Stimulated activated CD8-positive, alpha-beta memory T cell treated with anti-CD3 and anti-CD28 coated beads, Interleukin-7, amount 100 ng/mL, for 4 hours (primary cell): ENCODE results near the gene KEL.

Experiments
- DNase-seq, 2 donors: peaks; one replicate each; pipeline ENCODE4 v3.0.0-alpha.2; 2020; ENCODE audit warnings: low read depth in 2 of 2

The KEL gene

GRCh38 chr7:142962991-142963390 is 828 bp upstream of the KEL start:
- DNase-seq = no peak

DNA sequence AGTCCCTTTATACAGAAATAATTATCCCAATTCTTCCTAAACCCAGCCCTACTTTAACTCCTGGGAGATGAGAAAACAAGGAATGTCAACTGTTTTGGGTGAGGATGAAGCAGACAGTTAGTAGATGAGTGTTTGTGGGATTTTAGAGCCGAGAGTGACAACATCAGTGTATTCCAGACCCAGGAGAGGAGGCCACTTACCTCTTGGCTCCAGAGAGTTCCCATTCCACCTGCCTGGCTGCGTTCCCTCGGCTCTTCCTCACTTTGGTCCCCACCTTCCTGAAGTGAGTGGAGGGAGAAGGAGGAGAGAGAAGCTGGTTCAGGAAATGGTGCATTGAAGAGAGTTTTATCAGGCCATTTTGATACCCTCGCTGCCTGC is 579 bp downstream of the KEL start:
- DNase-seq = no peak

DNA sequence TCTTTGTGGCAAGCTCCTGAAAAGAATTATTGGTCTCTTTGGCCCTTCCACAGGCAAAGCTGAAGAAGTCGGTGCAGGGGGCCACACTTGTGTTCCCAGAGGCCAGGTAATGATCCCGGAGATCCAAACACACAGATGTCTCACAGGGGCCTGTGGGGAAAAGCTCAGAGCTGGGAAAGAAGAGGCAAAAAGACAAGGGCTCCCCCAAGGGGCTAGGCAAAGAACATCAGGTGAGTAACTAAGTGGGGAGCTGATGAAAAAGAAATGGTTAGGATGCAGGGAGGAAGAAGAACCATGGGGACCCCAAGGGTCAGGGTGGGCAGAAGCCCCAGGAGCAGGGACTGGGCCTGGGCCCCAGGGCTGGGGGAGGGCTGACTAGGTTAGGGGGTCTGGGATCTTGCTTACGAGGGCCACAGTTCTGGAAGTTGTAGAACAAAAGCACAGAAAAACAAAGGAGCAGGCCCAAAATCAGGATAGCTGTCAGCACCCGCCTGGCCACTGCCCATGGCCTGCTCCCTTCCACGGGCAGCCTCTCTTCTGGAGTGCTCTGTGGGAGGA is 1.1 kb downstream of the KEL start:
- no peak for DNase-seq

DNA sequence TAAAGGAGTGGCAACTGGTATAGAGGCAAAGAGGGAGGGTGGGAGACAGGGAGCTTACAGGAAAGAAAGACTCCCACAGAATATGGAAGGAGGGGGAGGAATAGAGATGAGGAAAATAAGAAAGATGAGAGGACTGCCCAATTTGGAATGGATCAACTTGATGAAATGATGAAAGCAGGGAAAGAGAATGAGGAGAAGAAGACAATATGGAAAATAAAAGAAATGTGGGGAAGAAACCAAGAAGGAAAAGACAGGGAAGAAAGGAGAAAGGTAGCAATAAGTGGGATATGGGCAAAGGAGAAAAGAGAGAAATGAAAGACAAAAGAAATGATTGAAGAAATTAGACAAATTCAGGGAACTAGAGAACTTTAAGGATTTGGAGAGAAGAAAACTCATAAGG is 3.0 kb downstream of the KEL start:
- no peak for DNase-seq

DNA sequence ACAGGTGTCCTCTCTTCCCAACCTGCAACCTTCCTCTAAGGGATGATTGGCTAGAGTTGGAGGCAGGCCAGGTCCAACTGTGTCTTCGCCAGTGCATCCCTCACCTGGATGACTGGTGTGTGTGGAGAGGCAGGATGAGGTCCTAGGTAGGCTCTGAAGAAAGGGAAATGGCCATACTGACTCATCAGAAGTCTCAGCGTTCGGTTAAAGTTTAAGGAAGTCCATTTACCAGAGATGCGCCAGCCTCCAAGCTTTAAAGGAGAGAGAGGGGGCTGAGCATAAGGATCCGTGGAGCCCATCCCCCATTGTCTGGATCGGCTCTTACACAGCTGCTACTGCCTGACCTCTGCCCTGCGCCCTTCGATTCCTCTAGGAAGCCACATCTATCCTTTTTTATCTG is 4.4 kb downstream of the KEL start:
- no peak for DNase-seq

DNA sequence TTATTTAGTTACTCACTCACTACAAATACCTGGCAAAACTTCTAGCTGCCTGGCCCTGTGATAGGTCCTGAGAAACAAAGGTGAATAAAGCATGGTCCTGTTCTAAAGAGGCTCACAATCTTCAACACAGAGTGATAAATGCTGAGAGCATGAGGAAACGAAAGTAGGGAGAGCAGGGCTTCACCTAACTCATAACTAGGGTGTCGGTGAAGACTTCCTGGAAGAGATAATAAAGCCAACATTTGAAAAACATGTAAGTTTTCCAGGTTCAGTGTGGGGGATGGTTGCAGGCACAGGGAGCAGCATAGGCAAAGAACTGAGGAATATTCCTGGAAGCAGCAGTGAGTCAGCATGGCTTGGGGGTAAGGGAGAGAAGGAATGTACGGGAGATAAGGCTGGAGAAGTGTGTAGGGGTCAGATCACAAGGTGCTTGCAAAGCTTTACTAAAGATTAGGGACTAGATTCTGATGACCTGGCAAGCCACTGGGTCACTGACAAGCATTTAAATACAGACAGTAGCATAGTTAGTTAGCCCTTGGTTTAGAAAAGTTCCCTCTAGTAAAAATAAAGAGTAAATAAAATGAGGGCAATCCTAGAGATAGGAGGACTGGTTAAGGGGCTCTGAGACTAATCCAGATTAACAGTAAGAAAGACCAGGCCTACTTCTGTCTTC is 5.1 kb downstream of the KEL start:
- no peak for DNase-seq

GRCh38 chr7:142954680-142955268 is 7.4 kb downstream of the KEL start:
- DNase-seq = no peak

DNA sequence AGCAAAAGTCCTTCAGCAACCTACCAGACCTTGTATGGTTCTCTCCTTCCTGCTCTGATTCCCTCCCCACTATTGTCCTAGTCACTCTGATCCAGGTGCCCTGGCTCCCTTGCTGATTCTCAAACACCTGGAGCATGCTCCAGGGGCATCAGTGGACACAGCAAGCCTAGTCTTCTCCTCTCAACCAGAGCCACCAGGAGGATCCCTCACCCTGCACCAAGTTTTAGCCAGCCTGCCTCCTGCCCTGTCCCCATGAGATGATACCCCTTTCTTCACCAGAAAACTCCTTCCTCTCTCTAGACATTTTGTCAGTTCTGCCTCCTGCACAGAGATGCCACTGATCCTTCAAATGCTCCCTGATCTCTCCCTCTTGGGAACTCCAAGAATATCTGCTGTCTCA is 11.9 kb downstream of the KEL start:
- no peak for DNase-seq

- DNase-seq = no peak
Observed at GRCh38 chr7:142948603-142949002, 13.6 kb downstream of the KEL start.

GRCh38 chr7:142945001-142945400 is 17.2 kb downstream of the KEL start:
- DNase-seq = no peak

DNA sequence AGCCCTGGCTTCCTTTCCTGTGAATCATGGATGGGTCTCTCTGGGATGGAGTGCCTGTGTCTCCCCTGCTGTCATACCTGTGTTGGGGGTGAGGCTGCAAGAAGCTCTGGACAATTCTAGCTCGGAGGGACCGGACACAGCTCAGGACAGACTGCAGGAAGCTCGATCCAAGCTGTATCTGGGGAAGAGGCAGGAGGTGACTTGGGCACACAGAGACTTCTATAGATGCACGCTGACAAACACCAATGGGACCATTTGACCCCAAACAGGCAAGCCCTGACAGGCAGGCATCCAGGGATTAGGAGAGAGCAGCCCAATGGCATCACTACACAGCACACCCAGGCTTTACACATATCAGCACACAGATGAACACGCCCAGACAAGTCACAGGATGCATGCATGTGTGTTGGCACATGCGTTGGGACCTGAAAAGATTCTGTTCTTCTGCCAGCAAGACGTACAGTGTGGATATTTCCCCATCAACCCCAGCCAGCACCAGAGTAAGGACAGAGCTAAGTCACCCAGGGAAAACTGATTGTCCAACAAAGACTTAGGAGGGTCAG is 18.4 kb downstream of the KEL start:
- DNase-seq = no peak

GRCh38 chr7:142942746-142943145 is 19.4 kb downstream of the KEL start:
- no peak for DNase-seq

- no peak for DNase-seq
Observed at GRCh38 chr7:142941541-142941940, 20.6 kb downstream of the KEL start.

DNA sequence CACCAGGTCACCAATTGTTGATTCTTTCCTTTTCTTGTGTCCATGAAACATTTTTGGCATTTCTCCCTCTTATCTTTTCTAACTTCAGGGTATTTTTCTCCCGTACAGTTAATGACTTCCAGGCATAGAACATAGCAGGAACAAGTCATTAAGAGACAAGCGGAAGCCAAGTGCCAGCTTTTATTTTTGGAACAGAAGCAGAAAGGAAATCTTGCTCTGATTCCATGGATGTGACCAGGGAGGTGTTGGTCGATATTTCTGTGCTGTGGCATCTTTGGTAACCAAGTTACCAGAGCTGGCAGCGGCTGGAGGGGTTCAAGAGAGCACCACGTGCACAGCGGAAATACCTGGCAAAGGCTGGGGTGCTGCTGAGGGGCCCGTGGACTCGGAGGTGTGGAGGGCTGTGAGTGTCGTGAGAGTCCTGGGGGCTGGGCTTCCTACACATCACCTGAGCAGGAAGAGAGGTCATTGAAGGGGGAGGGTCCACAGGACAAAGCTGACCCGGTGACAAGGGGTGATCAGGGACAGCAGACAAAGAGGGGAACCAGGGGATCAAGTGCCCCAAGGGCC is 21.1 kb downstream of the KEL start:
- DNase-seq = no peak

DNA sequence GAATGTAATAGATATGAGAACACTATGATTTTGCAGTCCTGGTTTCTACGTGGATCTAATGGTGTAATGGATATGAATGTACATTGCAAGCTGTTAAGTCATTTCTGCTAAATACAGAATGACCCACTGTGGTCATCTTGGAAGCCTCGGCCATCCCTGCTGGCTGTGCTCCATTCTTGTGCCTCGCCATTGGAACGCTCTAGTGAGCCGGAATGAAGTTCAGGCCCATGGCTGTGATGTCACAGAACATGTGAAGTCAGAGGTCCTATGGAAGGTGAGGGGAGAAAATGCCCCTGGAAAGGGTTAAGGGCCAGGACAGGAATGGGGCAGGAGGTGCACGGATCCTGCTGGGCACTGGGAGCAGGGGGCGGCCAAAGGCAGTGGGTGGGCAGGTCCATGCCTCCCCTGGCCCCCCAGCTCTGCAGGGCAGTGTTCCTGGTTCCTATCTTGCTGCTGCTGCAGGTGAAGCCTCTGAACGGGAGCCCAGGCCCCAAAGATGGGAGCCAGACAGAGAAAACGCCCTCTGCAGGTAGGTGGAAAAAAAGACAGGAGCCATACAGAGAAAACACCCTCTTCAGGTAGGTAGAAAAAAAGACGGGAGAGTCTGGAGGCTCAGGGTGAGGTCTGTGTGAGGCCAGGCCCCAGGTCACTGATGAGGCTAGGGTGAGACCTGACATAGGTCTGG is 22.8 kb downstream of the KEL start, which contains the start of gene LLCFC1:
TSS of gene LLCFC1 (plus strand) at position 259 of the 685 bp plus-strand sequence. CDS start at position 397, 138 bp downstream.
- no peak for DNase-seq

GRCh38 chr7:142938611-142939010 is 23.6 kb downstream of the KEL start:
- DNase-seq = no peak

DNA sequence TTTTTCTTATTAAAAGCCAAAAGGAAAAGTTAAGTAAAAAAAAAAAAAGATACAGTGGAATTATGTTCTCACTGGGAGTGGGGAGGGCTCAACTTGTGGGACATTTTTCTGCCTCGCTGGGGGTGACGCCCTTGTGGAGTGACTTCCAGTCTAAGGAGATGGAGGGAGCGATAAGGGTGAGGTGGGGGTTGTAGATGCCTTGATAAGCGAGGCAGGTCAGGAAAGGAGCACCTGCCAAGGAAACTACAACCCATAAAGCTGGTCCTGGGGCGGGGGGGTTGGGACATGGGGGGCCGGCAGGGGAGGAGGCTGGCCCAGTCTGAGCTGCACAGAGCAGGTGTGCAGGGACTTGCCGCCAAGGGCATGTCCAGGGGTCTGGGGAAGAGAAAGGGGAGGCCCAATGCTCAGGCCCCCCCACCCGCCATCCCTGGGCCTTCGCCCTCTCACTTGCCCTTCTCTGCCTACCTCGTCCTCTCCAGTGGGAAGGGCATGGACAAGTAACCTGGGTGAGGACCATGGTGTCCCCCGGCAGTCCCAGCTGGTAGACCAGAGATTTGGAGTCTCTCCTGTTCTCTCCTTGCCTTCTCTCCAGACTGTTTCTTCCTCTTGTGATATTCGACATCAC is 26.1 kb downstream of the KEL start:
- no peak for DNase-seq

- no peak for DNase-seq
Observed at GRCh38 chr7:142934056-142934455, 28.1 kb downstream of the KEL start.

GRCh38 chr7:142933624-142934023 is 28.5 kb downstream of the KEL start, which contains the start of gene TRPV5:
TSS of gene TRPV5 (minus strand) at chr7:142933746. CDS start at chr7:142933459, 287 bp downstream.
- DNase-seq = no peak

DNA sequence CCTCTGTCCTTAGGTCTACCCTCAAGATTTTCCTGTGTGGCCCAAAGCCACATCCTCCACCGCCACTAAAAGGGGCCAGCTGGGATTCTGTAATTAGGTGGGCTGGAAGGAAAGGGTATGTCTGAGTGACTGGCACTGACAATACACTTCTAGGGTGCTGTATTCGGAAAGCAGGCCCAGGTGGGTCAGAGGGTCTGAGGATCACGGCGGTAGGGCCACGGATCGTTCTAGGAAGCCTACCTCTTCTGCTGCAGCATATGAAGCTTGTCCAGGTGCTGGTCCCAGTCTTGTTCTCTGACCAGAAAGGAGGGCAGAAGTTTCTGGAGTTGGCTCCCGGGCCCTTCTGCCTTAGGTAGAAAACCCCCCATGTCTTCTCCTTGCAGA is 29.1 kb downstream of the KEL start:
- DNase-seq = no peak

DNA sequence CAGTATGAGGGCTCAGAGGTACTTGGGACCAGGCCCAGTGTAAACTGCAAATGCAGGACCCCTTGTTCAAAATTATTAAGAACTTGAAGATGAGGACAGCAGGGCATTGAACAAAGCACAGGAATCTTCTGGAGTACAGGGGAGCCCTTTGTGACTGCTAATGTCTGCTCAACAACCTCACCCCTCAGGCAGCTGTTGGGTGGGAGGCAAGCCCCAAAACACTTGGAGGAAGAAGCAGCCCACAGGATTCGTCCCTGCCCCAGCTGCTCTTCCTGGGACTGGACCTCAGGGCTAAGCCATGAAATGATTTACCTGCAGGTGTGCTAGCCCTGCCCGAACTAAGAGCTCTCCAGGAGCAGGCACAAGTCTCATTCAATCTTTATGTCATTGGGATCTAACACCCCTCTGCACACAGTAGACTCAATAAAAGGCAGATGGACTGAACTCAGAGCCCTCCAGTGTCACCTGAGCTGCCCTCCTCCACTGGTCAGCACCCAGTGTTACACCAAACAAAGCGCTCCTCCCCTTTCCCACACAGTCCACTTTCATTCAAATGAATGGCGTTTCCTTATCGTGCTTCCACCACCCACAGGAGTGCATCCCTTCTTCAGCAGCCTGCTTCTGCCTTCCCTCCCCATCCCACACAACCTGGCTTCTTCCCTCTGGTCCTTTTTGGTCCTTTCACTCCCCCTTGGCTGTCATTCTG is 29.6 kb downstream of the KEL start:
- DNase-seq = no peak
